Central memory CD8-positive, alpha-beta T cell (primary cell): ENCODE data around the gene SORL1.

Experiments used
- ATAC-seq: fragments of 150-1000 bp; cut with Tn5 transposase; replicated peaks from 2 replicates; pipeline ENCODE4 v1.10.0; 2022; ENCODE audit warnings: mild to moderate bottlenecking, moderate FRiP score, moderate number of reproducible peaks; ENCODE audit not compliant: poor library complexity, severe bottlenecking; ENCODE audit errors: extremely low read depth
- DNase-seq, 2 donors: peaks; one replicate each; pipeline ENCODE4 v3.0.0; 2021; ENCODE audit warnings: low spot score in 2 of 2
- H3K27ac Mint-ChIP-seq: one replicate; pipeline ENCODE4 v1.8.0; 2022; ENCODE audit warnings: low read depth, mild to moderate bottlenecking, moderate library complexity, mixed read lengths
- H3K27me3 Mint-ChIP-seq: one replicate; pipeline ENCODE4 v1.8.0; 2022; ENCODE audit warnings: mixed read lengths
- H3K36me3 Mint-ChIP-seq: one replicate; pipeline ENCODE4 v1.8.0; 2022; ENCODE audit warnings: mild to moderate bottlenecking, moderate library complexity, mixed read lengths; ENCODE audit not compliant: insufficient read depth
- H3K4me1 Mint-ChIP-seq: one replicate; pipeline ENCODE4 v1.8.0; 2022; ENCODE audit warnings: mixed read lengths
- H3K4me3 Mint-ChIP-seq: one replicate; pipeline ENCODE4 v1.8.0; 2022; ENCODE audit warnings: mild to moderate bottlenecking, moderate library complexity, mixed read lengths
- H3K9me3 Mint-ChIP-seq: one replicate; pipeline ENCODE4 v1.8.0; 2022; ENCODE audit warnings: mixed read lengths

SORL1 gene

DNA sequence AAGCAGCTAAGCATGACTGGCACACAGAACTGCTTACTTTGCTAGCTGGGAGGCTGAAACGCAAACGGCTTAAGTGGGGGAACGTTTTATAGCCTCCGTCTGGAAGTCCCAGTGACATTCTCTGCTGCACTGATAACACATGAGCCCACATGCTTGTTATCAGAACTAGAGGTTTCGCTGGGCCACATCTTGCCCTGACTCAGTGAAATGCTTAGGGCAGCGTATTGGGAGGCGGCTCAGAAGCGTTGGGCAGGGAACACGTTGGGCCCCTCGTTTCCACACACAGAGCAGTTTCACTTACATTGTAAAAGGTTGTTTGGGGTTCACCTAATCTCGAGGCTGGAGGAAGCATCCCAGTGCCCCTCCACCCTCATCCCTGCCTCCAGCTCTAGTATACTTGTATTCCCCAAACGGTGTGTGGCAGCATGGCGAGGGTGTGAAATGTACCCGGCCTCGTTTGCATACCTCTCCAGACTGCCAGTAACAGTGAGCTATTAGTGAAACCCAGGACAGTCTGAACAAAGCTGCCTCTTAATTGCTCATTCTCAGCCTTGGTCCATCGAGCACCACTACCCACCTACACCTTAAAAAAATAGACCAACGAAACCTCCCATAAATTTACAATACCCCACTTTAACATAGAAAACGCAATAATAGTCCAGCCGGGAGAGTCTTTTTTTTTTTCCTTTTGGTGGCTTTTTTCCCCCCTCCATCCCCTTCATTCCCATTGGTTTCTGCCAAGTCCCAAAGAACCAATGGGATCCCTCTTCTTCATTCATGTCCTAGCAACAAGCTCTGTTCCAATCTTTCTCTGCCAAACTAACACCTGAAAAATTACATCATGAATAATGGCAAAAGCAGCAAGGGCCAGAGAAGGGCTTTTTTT, 219.4 kb downstream of the SORL1 start:
- H3K27ac Mint-ChIP-seq: no peak overlapping the region
- no peak for DNase-seq

DNA sequence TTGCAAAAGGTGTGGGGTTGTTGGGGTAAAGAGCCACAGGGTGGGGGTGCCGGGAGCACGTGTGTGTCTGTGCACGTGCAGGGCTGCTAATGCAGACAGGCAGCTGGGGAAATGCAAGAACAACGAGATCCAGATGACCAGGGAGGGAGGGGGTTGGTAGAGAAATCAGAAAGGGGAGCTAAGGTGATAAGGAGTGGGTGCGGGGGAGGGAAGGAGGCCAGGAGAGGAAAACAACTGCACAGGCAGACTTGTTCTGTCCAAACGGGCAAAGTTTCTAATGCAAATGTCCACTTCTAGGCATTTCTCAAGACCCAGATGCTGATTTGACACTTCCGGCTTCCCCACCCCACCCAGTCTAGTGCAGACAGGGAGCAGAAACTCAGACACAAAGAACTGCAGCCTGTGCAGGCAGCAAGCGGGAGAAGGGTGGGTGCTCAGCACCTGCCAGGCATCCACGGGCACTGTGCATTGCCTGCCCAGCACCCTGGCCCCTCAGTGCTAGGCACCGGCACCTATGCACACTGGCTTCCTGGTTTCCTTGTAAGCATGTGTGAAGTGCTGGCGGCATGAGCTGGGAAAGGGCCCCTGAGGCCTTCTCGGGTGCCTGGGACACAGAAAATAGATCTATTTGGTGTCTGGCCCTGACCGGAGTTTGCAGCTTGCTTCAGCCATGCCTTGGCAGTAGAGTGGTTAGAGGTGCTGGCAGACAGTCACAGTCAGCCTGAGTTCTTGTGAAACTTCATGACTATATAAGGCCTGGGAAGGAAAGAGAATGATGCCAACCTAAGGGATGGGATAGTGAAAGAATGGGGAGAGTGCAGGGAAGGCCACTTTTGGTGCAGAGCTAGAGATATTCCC, 220.7 kb downstream of the SORL1 start:
- H3K4me3 Mint-ChIP-seq: no peak overlapping the region
- no peaks in the 10 kb centered on the region for H3K27me3 Mint-ChIP-seq
- no peaks in the 10 kb centered on the region for H3K9me3 Mint-ChIP-seq
- H3K4me1 Mint-ChIP-seq: no peaks in the 10 kb centered on the region
- no peak for ATAC-seq
- DNase-seq: no peak
- no peak overlapping the region for H3K27ac Mint-ChIP-seq
- H3K36me3 Mint-ChIP-seq: no peaks in the 10 kb centered on the region

More for the DNA sequence above, 219.4 kb downstream of the SORL1 start:
- Mint-ChIP-seq H3K4me1 (no peaks in the 10 kb centered on the region), H3K36me3 (no peaks in the 10 kb centered on the region), H3K27me3 (no peaks in the 10 kb centered on the region), H3K9me3 (no peaks in the 10 kb centered on the region), H3K4me3 (no peak overlapping the region)
- no peak for ATAC-seq

DNA sequence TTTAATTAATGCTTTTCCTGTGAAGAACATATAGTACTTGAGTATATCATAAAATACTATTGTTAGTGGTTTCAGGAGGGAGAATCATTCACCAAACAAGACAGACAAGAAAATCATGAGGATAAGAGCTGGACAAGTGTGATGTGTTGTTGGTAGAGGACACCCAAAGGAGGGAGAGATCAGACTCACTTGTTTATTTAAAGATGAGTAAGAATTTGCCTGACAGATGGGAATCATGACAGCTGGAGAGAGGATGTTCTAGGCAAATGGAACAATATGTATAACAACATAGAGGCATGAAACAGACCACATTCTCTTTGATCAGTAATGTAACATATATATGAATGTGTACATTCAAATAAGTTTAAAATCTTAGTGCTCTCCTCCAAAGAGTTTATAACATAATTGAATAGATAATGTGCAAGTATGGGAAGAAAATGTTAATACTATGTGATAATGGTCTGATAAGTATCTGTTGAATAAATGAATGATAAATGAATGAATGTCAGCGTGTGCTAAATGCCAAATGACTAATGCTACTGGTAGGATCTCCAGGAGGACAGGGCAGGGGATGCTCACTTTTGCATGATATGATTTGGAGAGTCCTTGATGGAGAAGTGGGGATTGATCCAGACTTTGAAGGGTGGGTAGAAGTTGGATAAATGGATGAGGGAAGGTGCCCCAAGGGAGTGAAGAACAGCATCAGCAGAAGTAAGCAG, 229.6 kb downstream of the SORL1 start:
- no peaks in the 10 kb centered on the region for H3K4me1 Mint-ChIP-seq
- H3K27me3 Mint-ChIP-seq: peaks cover 30% of the 10 kb centered on the region
- H3K9me3 Mint-ChIP-seq: no peaks in the 10 kb centered on the region
- no peak overlapping the region for H3K4me3 Mint-ChIP-seq
- DNase-seq: no peak
- no peak overlapping the region for H3K27ac Mint-ChIP-seq
- H3K36me3 Mint-ChIP-seq: no peaks in the 10 kb centered on the region
- no peak for ATAC-seq
